Thymus (tissue), 11 donors: ENCODE results near the gene ABCA12. TPM values are rescaled to one million over a fixed set of nuclear protein-coding genes. Genes with fewer than 3 reads are reported as not detected.

ENCODE experiments used
- DNase-seq, 9 donors: peaks; one replicate each; pipeline ENCODE4 v3.0.0-alpha.2; 2013; ENCODE audit warnings: low spot score in 9 of 9, low read depth in 6 of 9, missing footprints in 1 of 9
- H3K27ac ChIP-seq, 2 donors: one replicate each; pipeline ENCODE4 v1.5.1; 2013; ENCODE audit warnings: control low read depth in 1 of 2, low read depth in 1 of 2, low read length in 1 of 2, mild to moderate bottlenecking in 1 of 2, moderate library complexity in 1 of 2
- H3K27me3 ChIP-seq, 2 donors: one replicate each; pipeline ENCODE4 v1.5.1; 2013; ENCODE audit warnings: low read length in 1 of 2; ENCODE audit not compliant: control insufficient read depth in 2 of 2, insufficient read depth in 1 of 2
- H3K36me3 ChIP-seq, 2 donors: one replicate each; pipeline ENCODE4 v1.5.1; 2013; ENCODE audit warnings: low read length in 1 of 2, mild to moderate bottlenecking in 1 of 2, moderate library complexity in 1 of 2; ENCODE audit not compliant: control insufficient read depth in 2 of 2, insufficient read depth in 2 of 2
- H3K4me1 ChIP-seq, 2 donors: one replicate each; pipeline ENCODE4 v1.5.1; 2013; ENCODE audit warnings: low read length in 2 of 2; ENCODE audit not compliant: control insufficient read depth in 2 of 2, insufficient read depth in 2 of 2
- H3K4me3 ChIP-seq, 2 donors: one replicate each; pipeline ENCODE4 v1.5.1; 2013; ENCODE audit warnings: low read length in 2 of 2, control low read depth in 1 of 2, mild to moderate bottlenecking in 1 of 2
- H3K9me3 ChIP-seq, 2 donors: one replicate each; pipeline ENCODE4 v1.5.1; 2013; ENCODE audit warnings: low read length in 1 of 2, mild to moderate bottlenecking in 1 of 2; ENCODE audit not compliant: control insufficient read depth in 2 of 2, insufficient read depth in 1 of 2
- WGBS: extraction: QIAGEN DNeasy Blood & Tissue Kit; methylation state at CpG from one replicate; pipeline ENCODE4 v1.1.7; 2013; 5-methylcytosine and 5-hydroxymethylcytosine counted together
- polyA plus RNA-seq: library from polyadenylated mRNA; stranded (reverse); fragments of 200-250 nt; gene quantifications from one replicate; pipeline ENCODE4 v1.2.3, GENCODE V29; 2013
- total RNA-seq: library from RNA; stranded (reverse); fragments of 120-200 nt; gene quantifications from one replicate; pipeline ENCODE4 v1.2.4, GENCODE V29; 2013
- donor health status: healthy.

The ABCA12 gene
- total and polyA plus RNA-seq, 2 donors = 0.14 to 0.18 TPM

DNA sequence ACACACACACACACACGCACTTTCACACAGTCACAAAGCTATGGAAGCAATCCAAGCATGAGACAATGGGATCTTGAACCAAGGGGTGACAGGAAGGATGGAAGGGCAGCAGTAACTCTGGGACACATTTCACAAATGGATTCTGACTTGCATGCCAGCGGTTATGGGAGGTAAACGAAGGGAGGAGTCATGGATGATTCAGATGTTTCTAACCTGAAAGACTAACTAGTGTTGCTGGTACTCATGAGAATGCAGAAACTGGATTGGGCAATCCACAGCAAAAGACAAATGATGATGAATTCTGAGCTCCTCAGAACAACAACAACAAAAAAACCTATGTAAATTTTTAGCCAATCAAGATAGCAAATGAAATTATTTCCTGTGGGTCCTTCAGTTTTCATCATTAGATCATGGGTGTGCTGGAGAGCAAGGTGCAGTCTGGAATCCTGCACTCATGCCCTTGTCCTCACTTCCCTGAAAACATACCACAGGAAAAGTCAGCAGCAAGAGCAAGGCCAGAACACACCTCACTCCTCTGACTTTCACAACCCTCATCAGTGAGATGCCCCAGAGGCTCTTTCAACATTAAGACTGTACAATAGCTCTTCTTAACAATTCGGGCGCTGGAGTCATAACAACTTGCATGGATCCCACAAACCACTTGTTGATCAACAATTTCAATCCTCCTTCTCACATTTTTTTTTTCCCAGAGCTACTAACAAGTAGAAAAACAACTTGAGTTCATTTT lies 32.6 kb downstream of the ABCA12 start:
- Histone ChIP-seq H3K9me3 (no peaks in the 10 kb centered on the region), H3K27ac (no peak overlapping the region), H3K4me3 (no peak overlapping the region), H3K4me1 (no peaks in the 10 kb centered on the region), H3K36me3 (no peaks in the 10 kb centered on the region), H3K27me3 (no peaks in the 10 kb centered on the region)
- WGBS = 88% methylated on average over 5 of the region's 5 CpGs
- DNase-seq = no peak

DNA sequence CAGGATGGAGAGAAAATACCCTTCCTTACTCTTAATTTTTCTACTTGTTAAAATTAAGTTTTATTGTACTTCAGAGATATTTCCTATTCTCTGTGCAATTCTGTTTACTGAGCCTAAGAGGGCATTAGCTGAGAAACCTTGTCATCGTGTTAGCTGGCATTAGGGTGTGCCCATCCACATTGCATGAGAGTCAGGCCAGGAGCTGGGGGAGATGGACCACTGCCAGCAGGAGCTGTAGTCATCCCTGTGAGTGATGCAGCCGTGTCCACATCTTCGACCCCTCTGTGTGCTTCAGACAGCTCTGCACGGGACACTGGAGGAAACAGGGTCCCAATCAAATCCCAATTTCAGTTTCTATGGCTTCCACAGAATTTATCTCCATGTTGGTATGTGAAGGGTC lies 34.2 kb downstream of the ABCA12 start:
- DNase-seq = no peak
- H3K4me3 ChIP-seq = no peak overlapping the region
- 93% methylated on average over 4 of the region's 4 CpGs for WGBS
- H3K27me3 ChIP-seq = no peaks in the 10 kb centered on the region
- peaks cover 0 to 2% of the 10 kb centered on the region in 2 donors for H3K9me3 ChIP-seq
- no peaks in the 10 kb centered on the region for H3K4me1 ChIP-seq
- H3K36me3 ChIP-seq = no peaks in the 10 kb centered on the region
- no peak overlapping the region for H3K27ac ChIP-seq

DNA sequence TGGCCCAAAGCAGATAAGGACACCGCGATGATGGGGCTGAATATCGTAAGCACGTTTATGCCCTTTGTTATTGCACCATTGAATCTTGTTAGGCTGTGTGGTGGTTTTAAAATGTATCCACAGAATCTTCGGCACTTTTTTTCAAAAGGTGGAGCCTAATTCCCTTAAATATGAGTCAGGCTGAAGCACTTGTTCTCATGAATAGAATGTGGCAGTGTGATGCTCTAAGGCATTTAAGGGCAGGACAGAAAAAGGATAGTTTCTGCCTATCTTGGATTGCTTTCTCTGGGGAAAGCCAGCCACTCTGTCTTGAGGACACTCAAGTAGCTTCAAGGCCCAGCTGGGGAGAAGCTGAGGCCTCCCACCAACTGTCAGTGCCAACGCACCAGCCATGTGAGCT lies 39.6 kb downstream of the ABCA12 start:
- H3K4me1 ChIP-seq = no peaks in the 10 kb centered on the region
- H3K9me3 ChIP-seq = peaks cover 0 to 5% of the 10 kb centered on the region in 2 donors
- H3K27me3 ChIP-seq = no peaks in the 10 kb centered on the region
- WGBS = 97% methylated on average over 6 of the region's 6 CpGs
- DNase-seq = no peak
- H3K27ac ChIP-seq = no peak overlapping the region
- no peak overlapping the region for H3K4me3 ChIP-seq
- no peaks in the 10 kb centered on the region for H3K36me3 ChIP-seq

DNA sequence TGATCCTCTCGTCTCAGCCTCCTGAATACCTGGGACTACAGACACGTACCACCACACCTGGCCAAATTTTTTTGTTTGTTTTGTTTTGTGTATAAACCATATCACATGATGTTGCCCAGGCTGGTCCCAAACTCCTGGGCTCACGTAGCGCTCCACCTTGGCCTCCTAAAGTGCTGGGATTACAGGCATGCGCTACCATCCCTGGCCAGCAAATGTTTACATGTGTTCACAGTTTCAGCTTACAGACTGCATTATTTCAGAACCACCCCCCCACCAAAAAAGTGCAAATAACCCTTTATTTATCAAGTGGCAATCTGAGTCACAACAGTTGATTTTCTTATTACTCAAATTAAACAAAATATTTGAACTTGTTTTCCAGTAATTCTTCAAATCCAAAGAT lies 54.3 kb downstream of the ABCA12 start:
- 95% methylated on average over 5 of the region's 5 CpGs for WGBS
- DNase-seq = no peak

DNA sequence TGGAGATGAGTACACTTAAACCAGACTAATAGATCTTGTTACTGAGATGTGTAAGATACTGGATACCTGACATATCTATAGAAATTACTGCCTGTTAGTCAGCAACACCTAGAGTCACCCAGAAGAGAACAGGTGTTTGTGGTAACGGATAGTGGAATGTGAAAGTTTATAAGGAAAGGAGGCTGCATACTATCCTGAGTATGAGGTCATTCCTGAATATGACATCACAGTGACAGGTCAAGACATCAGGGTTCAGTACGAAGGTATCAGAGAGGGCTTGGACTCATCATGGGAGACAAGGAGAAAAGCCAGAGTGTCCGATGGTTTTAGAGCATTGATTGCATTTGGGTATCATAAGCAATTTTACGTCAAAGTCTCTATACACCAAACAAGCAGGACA lies 55.3 kb downstream of the ABCA12 start:
- no peaks in the 10 kb centered on the region for H3K4me1 ChIP-seq
- no peaks in the 10 kb centered on the region for H3K36me3 ChIP-seq
- no peak for DNase-seq
- no peaks in the 10 kb centered on the region for H3K27me3 ChIP-seq
- H3K4me3 ChIP-seq = no peak overlapping the region
- WGBS = 96% methylated on average over 4 of the region's 4 CpGs
- no peaks in the 10 kb centered on the region for H3K9me3 ChIP-seq
- H3K27ac ChIP-seq = no peak overlapping the region

More for the DNA sequence above, 54.3 kb downstream of the ABCA12 start:
- H3K27ac ChIP-seq = no peak overlapping the region
- no peaks in the 10 kb centered on the region for H3K27me3 ChIP-seq
- H3K4me1 ChIP-seq = no peaks in the 10 kb centered on the region
- H3K4me3 ChIP-seq = no peak overlapping the region
- no peaks in the 10 kb centered on the region for H3K36me3 ChIP-seq
- H3K9me3 ChIP-seq = no peaks in the 10 kb centered on the region

DNA sequence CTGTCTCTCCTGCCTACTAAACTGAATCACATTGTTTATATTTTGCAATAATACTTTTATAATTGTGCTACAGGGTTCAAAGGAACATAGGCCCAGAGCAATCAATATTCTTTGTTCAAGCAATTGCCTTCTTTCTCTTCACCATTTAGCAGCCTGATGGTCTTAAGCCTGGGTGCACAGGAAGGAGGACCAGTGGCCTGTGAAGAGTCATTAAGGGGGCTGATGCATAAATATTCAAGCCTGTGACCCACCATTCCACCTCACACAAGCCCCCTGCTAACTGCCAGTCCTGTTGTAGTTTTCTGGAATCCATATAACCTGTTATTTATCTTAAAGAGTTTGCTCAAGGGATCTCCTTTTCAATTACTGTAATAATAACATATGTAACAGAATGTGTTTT lies 56.0 kb downstream of the ABCA12 start:
- H3K27me3 ChIP-seq = no peaks in the 10 kb centered on the region
- no peaks in the 10 kb centered on the region for H3K36me3 ChIP-seq
- H3K27ac ChIP-seq = no peak overlapping the region
- no peak overlapping the region for H3K4me3 ChIP-seq
- no peaks in the 10 kb centered on the region for H3K4me1 ChIP-seq
- no peaks in the 10 kb centered on the region for H3K9me3 ChIP-seq
- no peak for DNase-seq

DNA sequence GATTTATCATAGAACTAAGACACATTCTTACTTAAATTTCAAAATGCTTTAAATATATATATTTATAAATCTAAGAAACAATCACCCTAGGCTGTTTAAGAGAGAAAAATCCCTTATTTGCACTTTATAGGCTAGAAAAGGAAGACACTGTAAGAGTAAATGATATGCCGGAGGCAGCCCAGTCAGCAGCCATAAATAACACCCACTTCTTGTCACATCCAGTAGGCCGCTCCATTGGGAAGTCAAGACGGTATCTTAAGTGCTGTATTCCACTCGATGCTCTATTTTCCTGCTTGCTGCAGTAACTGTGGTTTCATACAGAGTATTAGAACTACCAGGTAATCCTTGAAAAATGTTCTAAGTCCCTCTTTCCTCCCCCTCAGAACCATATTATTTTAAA lies 57.9 kb downstream of the ABCA12 start:
- WGBS = 89% methylated on average over 4 of the region's 4 CpGs
- H3K4me3 ChIP-seq = no peak overlapping the region
- no peaks in the 10 kb centered on the region for H3K27me3 ChIP-seq
- H3K9me3 ChIP-seq = no peaks in the 10 kb centered on the region
- no peaks in the 10 kb centered on the region for H3K4me1 ChIP-seq
- H3K27ac ChIP-seq = no peak overlapping the region
- no peak for DNase-seq
- H3K36me3 ChIP-seq = no peaks in the 10 kb centered on the region

DNA sequence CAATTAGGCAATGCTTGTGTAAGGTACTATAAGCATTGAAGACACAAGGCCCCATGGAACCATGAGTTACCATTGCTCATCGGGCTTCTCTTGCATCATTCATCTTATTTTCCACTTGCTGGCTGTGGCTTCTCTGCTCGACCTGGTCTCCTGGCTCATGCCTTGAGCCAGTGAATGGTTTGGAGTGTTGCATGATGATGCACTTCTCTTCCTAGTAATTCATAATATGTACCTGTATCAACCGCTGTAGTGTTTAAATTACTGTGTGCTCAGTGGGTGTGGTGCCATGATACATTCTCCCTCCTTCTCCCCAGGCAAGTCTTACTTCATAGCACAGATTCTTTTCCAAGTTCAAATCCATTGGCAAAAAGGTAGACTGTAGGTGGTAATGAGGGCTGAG lies 66.8 kb downstream of the ABCA12 start:
- no peak overlapping the region for H3K4me3 ChIP-seq
- no peaks in the 10 kb centered on the region for H3K36me3 ChIP-seq
- 92% methylated on average over 3 of the region's 3 CpGs for WGBS
- H3K4me1 ChIP-seq = no peaks in the 10 kb centered on the region
- no peak overlapping the region for H3K27ac ChIP-seq
- DNase-seq = no peak
- no peaks in the 10 kb centered on the region for H3K9me3 ChIP-seq
- no peaks in the 10 kb centered on the region for H3K27me3 ChIP-seq

DNA sequence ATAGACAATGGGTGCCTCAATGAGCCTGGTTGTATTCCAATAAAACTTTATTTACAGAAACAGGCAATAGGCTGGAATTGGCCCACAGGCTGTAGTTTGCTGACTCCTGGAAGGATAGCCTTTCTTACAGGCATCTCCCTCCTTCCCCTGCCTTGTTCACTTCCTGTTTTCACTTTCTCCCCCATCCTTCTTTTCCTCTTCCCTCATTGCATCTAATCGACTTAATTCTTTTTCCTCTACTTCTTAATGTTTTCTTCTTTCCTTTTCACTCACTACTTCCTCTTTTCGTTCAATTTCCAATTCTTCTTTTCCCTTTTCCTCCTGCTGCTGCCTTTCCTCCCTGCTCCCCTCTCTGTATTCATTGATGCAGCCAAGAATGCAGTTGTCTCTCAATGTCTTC lies 70.0 kb downstream of the ABCA12 start:
- WGBS = 31% methylated on average over 2 of the region's 2 CpGs

More for the DNA sequence above, 70.0 kb downstream of the ABCA12 start:
- no peak overlapping the region for H3K4me3 ChIP-seq
- H3K27ac ChIP-seq = no peak overlapping the region
- DNase-seq = no peak
- H3K4me1 ChIP-seq = no peaks in the 10 kb centered on the region
- H3K36me3 ChIP-seq = no peaks in the 10 kb centered on the region
- no peaks in the 10 kb centered on the region for H3K9me3 ChIP-seq
- no peaks in the 10 kb centered on the region for H3K27me3 ChIP-seq
